Liver (tissue), 9 donors: Measurements from ENCODE around the gene ACTR1B. TPM values are rescaled to one million over a fixed set of nuclear protein-coding genes. Genes with fewer than 3 reads are reported as not detected.

Experiments
- DNase-seq: peaks from one replicate; pipeline ENCODE4 v3.0.0-alpha.2; 2017; ENCODE audit warnings: low spot score
- H3K27ac ChIP-seq, 2 donors: one replicate each; pipeline ENCODE4 v1.7.0; 2013; ENCODE audit warnings: inconsistent platforms in 2 of 2, low read length in 2 of 2, control low read depth in 1 of 2, low read depth in 1 of 2, mild to moderate bottlenecking in 1 of 2
- H3K27me3 ChIP-seq, 4 donors: one replicate each; pipeline versions ENCODE4 v1.6.1 to v1.7.0; 2013; ENCODE audit warnings: low read length in 3 of 4, inconsistent platforms in 1 of 4, mild to moderate bottlenecking in 1 of 4, moderate library complexity in 1 of 4; ENCODE audit not compliant: control insufficient read depth in 4 of 4, insufficient read depth in 4 of 4
- H3K36me3 ChIP-seq, 4 donors: one replicate each; pipeline versions ENCODE4 v1.6.1 to v1.7.0; 2013; ENCODE audit warnings: low read length in 3 of 4, mild to moderate bottlenecking in 3 of 4, low read depth in 1 of 4, moderate library complexity in 1 of 4; ENCODE audit not compliant: control insufficient read depth in 4 of 4, insufficient read depth in 3 of 4
- H3K4me1 ChIP-seq, 4 donors: one replicate each; pipeline versions ENCODE4 v1.6.1 to v1.7.0; 2013; ENCODE audit warnings: low read length in 3 of 4, mild to moderate bottlenecking in 3 of 4, moderate library complexity in 1 of 4; ENCODE audit not compliant: control insufficient read depth in 4 of 4, insufficient read depth in 4 of 4
- H3K4me3 ChIP-seq, 3 donors: one replicate each; pipeline versions ENCODE4 v1.6.1 to v1.7.0; 2013; ENCODE audit warnings: low read length in 3 of 3, control low read depth in 1 of 3, low read depth in 1 of 3, mild to moderate bottlenecking in 1 of 3
- H3K9ac ChIP-seq, 2 donors: one replicate each; pipeline ENCODE4 v1.7.0; 2013; ENCODE audit warnings: low read length in 2 of 2, mild to moderate bottlenecking in 2 of 2, moderate library complexity in 2 of 2, control low read depth in 1 of 2, low read depth in 1 of 2
- H3K9me3 ChIP-seq, 4 donors: one replicate each; pipeline versions ENCODE4 v1.6.1 to v1.7.0; 2013; ENCODE audit warnings: low read length in 3 of 4; ENCODE audit not compliant: control insufficient read depth in 4 of 4
- ATF3 ChIP-seq: IDR thresholded peaks from 2 replicates; pipeline ENCODE4 v1.6.1; 2016; ENCODE audit warnings: antibody characterized with exemption
- CTCF ChIP-seq: fragments of 150-350 bp; IDR thresholded peaks from 2 replicates; pipeline ENCODE4 v1.5.1; 2017; ENCODE audit warnings: improper control_type of control experiment, low read depth, low read length; ENCODE audit not compliant: missing input control
- EGR1 ChIP-seq, 2 donors: IDR thresholded peaks; 2 replicates each; pipeline ENCODE4 v1.6.1; 2016 to 2018; ENCODE audit warnings: antibody characterized with exemption in 2 of 2, low read depth in 2 of 2
- FOXA1 ChIP-seq: IDR thresholded peaks from 2 replicates; pipeline ENCODE4 v1.6.1; 2016; ENCODE audit warnings: antibody characterized with exemption
- FOXA2 ChIP-seq: IDR thresholded peaks from 2 replicates; pipeline ENCODE4 v1.6.1; 2016; ENCODE audit warnings: antibody characterized with exemption
- GABPA ChIP-seq, 2 donors: IDR thresholded peaks in 1 of 2; conservative IDR thresholded peaks in 1 of 2; 2 replicates each; pipeline ENCODE4 v1.6.1; 2016; ENCODE audit warnings: antibody characterized with exemption in 2 of 2, mild to moderate bottlenecking in 1 of 2, moderate library complexity in 1 of 2
- HNF4A ChIP-seq, 2 donors: conservative IDR thresholded peaks; 2 replicates each; pipeline ENCODE4 v1.6.1; 2016; ENCODE audit warnings: antibody characterized with exemption in 2 of 2, mild to moderate bottlenecking in 2 of 2
- HNF4G ChIP-seq: IDR thresholded peaks from 2 replicates; pipeline ENCODE4 v1.6.1; 2016; ENCODE audit warnings: antibody characterized with exemption
- JUND ChIP-seq, 2 donors: IDR thresholded peaks; 2 replicates each; pipeline ENCODE4 v1.6.1; 2016; ENCODE audit warnings: antibody characterized with exemption in 2 of 2
- MAX ChIP-seq: IDR thresholded peaks from 2 replicates; pipeline ENCODE4 v1.6.1; 2016; ENCODE audit warnings: antibody characterized with exemption
- NR2F2 ChIP-seq: IDR thresholded peaks from 2 replicates; pipeline ENCODE4 v1.6.1; 2016; ENCODE audit warnings: antibody characterized with exemption
- RAD21 ChIP-seq, 2 donors: IDR thresholded peaks; 2 replicates each; pipeline ENCODE4 v1.6.1; 2016; ENCODE audit warnings: antibody characterized with exemption in 2 of 2, mild to moderate bottlenecking in 2 of 2
- REST ChIP-seq: IDR thresholded peaks from 2 replicates; pipeline ENCODE4 v1.6.1; 2016; ENCODE audit warnings: antibody characterized with exemption, mild to moderate bottlenecking
- RXRA ChIP-seq, 2 donors: IDR thresholded peaks; 2 replicates each; pipeline ENCODE4 v1.6.1; 2017 to 2018; ENCODE audit warnings: antibody characterized with exemption in 2 of 2, mild to moderate bottlenecking in 1 of 2
- SP1 ChIP-seq: IDR thresholded peaks from 2 replicates; pipeline ENCODE4 v1.6.1; 2018; ENCODE audit warnings: antibody characterized with exemption, mild to moderate bottlenecking
- TAF1 ChIP-seq: conservative IDR thresholded peaks from 2 replicates; pipeline ENCODE4 v1.6.1; 2016; ENCODE audit warnings: antibody characterized with exemption, mild to moderate bottlenecking
- YY1 ChIP-seq: IDR thresholded peaks from 2 replicates; pipeline ENCODE4 v1.6.1; 2016; ENCODE audit warnings: antibody characterized with exemption, mild to moderate bottlenecking
- ZBTB33 ChIP-seq: IDR thresholded peaks from 2 replicates; pipeline ENCODE4 v1.6.1; 2016; ENCODE audit warnings: antibody characterized with exemption
- WGBS: extraction: QIAGEN DNeasy Blood & Tissue Kit; methylation state at CpG from one replicate; pipeline ENCODE4 v1.1.7; 2013; 5-methylcytosine and 5-hydroxymethylcytosine counted together
- polyA plus RNA-seq, 2 donors: library from polyadenylated mRNA; stranded (reverse) in 1 of 2; unstranded in 1 of 2; fragments of 200-250 nt in 1 of 2; fragments of >200 nt in 1 of 2; fragmentation: Nextera tagmentation in 1 of 2; extraction: Ambion mirVana in 1 of 2; gene quantifications; one replicate each; pipeline versions ENCODE4 v1.2.1 to v1.2.3, GENCODE V29; 2013 to 2015
- total RNA-seq, 2 donors: library from RNA; depleted of rRNA; stranded (reverse); fragments of >200 nt; gene quantifications; one replicate each; pipeline ENCODE4 v1.2.3, GENCODE V29; 2014
- donor health status: healthy.
- donor health status: healthy.
- donor health status: healthy.
- donor health status: healthy.
- donor health status: healthy.

Gene ACTR1B
- total and polyA plus RNA-seq, 4 donors, result 15.3 to 35.8 (median 28.8) TPM

- WGBS, result 26% methylated on average over 14 of the region's 14 CpGs
- TF ChIP-seq GABPA (IDR thresholded peaks at IDR 0.05 in 1 of 2, conservative IDR thresholded peaks at IDR 0.05 in 1 of 2) (no peak), MAX (peak; percentile 21), YY1 (peak; percentile 93), CTCF (peak; percentile 99), RAD21 (IDR thresholded peaks at IDR 0.05) (peak; percentile 100)
- H3K4me1 ChIP-seq, result peaks cover 0 to 5% (median 0%) of the 10 kb centered on the region in 4 donors
- peak; percentile 93 for DNase-seq
- H3K9ac ChIP-seq, result no peak overlapping the region
- no peaks in the 10 kb centered on the region for H3K36me3 ChIP-seq
- H3K4me3 ChIP-seq, result no peak overlapping the region
- no peaks in the 10 kb centered on the region for H3K9me3 ChIP-seq
- no peak overlapping the region for H3K27ac ChIP-seq
- no peaks in the 10 kb centered on the region for H3K27me3 ChIP-seq
Measured at GRCh38 chr2:97697252-97698235, 33.7 kb upstream of the ACTR1B start.

GRCh38 chr2:97695744-97696143 lies 31.9 kb upstream of the ACTR1B start:
- no peaks in the 10 kb centered on the region for H3K36me3 ChIP-seq
- no peaks in the 10 kb centered on the region for H3K9me3 ChIP-seq
- no peak overlapping the region for H3K4me3 ChIP-seq
- H3K27me3 ChIP-seq, result no peaks in the 10 kb centered on the region
- TF ChIP-seq MAX, result no peak
- TF ChIP-seq ZBTB33, result no peak
- no peak for TF ChIP-seq NR2F2
- no peak for TF ChIP-seq FOXA1
- no peak for TF ChIP-seq CTCF
- TF ChIP-seq HNF4A (conservative IDR thresholded peaks at IDR 0.05), result no peak
- TF ChIP-seq REST, result no peak
- TF ChIP-seq GABPA (IDR thresholded peaks at IDR 0.05 in 1 of 2, conservative IDR thresholded peaks at IDR 0.05 in 1 of 2), result no peak
- no peak for TF ChIP-seq RXRA (IDR thresholded peaks at IDR 0.05)
- TF ChIP-seq HNF4G, result no peak
- TF ChIP-seq YY1, result no peak
- TF ChIP-seq JUND (IDR thresholded peaks at IDR 0.05), result no peak
- TF ChIP-seq TAF1, result no peak
- no peak for TF ChIP-seq ATF3
- no peak for TF ChIP-seq SP1
- no peak for TF ChIP-seq EGR1 (IDR thresholded peaks at IDR 0.05; ENCODE audit: low read depth in 2 of 2)
- TF ChIP-seq RAD21 (IDR thresholded peaks at IDR 0.05), result no peak
- TF ChIP-seq FOXA2, result no peak
- no peak overlapping the region for H3K9ac ChIP-seq
- H3K4me1 ChIP-seq, result peaks cover 0 to 5% (median 0%) of the 10 kb centered on the region in 4 donors
- no peak for DNase-seq
- no peak overlapping the region for H3K27ac ChIP-seq
- WGBS, result 95% methylated on average over 5 of the region's 5 CpGs
